HepG2 (cell line): ENCODE results near the gene TRPC4AP. TPM values are rescaled to one million over a fixed set of nuclear protein-coding genes. Genes with fewer than 3 reads are reported as not detected.

Experiments used
- AGO2 ChIP-seq: fragments of 200-400 bp; formaldehyde crosslinking; optimal IDR thresholded peaks from 2 replicates; pipeline ENCODE3; 2017; ENCODE audit warnings: mild to moderate bottlenecking, low read depth, low read length, moderate library complexity
- MYC ChIP-seq: sonication (generic); formaldehyde crosslinking; IDR thresholded peaks from 2 replicates; pipeline ENCODE4 v1.9.0; 2021; ENCODE audit warnings: missing genetic modification reagents, borderline replicate concordance
- NR2C2 ChIP-seq: sonication (generic); formaldehyde crosslinking; IDR thresholded peaks from 2 replicates; pipeline ENCODE4 v1.4.0; 2020; ENCODE audit warnings: missing genetic modification reagents, mild to moderate bottlenecking, moderate library complexity, borderline replicate concordance
- NR2F1 ChIP-seq, 2 experiments: fragments of 450-650 bp in 1 of 2; formaldehyde crosslinking in 1 of 2; IDR thresholded peaks; 2 replicates each; pipeline versions ENCODE4 v1.5.0 to v1.6.1; 2016 to 2020; ENCODE audit warnings: mild to moderate bottlenecking in 1 of 2, missing compliant biosample characterization in 1 of 2, missing genetic modification reagents in 1 of 2, moderate library complexity in 1 of 2
- RXRB ChIP-seq: IDR thresholded peaks from 2 replicates; pipeline ENCODE4 v1.6.1; 2016; ENCODE audit warnings: borderline replicate concordance, missing genetic modification reagents, missing compliant biosample characterization
- SALL2 ChIP-seq: sonication (generic); formaldehyde crosslinking; IDR thresholded peaks from 2 replicates; pipeline ENCODE4 v1.8.1; 2023; ENCODE audit warnings: mild to moderate bottlenecking, missing genetic modification reagents, inconsistent platforms
- TCF7 ChIP-seq: sonication (generic); IDR thresholded peaks from 2 replicates; pipeline ENCODE4 v1.6.1; 2016; ENCODE audit warnings: antibody characterized with exemption, low read depth
- ZBTB26 ChIP-seq: IDR thresholded peaks from 2 replicates; pipeline ENCODE4 v1.6.1; 2016; ENCODE audit warnings: missing compliant biosample characterization, missing genetic modification reagents, borderline replicate concordance
- ZNF225 ChIP-seq: sonication (generic); formaldehyde crosslinking; IDR thresholded peaks from 2 replicates; pipeline ENCODE4 v1.4.0; 2020; ENCODE audit warnings: mild to moderate bottlenecking, missing genetic modification reagents
- polyA plus RNA-seq, 8 experiments: library from polyadenylated mRNA; depleted of rRNA in 3 of 8; stranded (reverse) in 7 of 8; unstranded in 1 of 8; fragments of >200 nt; fragmentation: Illumina TruSeq in 4 of 8; extraction: Trizol in 4 of 8; gene quantifications; 2 replicates each; pipeline versions ENCODE4 v1.2.1 to v1.2.3, GENCODE V29; 2011 to 2016; ENCODE audit warnings: low read depth in 4 of 8, missing spikeins in 1 of 8, mixed read lengths in 1 of 8; ENCODE audit not compliant: insufficient read depth in 1 of 8
- total RNA-seq, 5 experiments: library from RNA; depleted of rRNA; stranded (reverse); fragments of >200 nt; fragmentation: Illumina TruSeq; extraction: Trizol; gene quantifications; 2 replicates each; pipeline ENCODE4 v1.2.3, GENCODE V29; 2016; ENCODE audit warnings: low read depth in 1 of 5

TRPC4AP gene
- total and polyA plus RNA-seq, 2 of the 13 experiments (the other 11 are each of a cell fraction or from before 2014, with no cell fraction given), result 136 to 137 TPM

- TF ChIP-seq NR2C2 (CRISPR knock-in tag) (peak; percentile 65; the same call in 1 of the 2 replicates), MYC (CRISPR knock-in tag) (peak; percentile 5; the same call in 1 of the 2 replicates), NR2F1 (CRISPR knock-in tag; IDR thresholded peaks at IDR 0.05) (0 out of 4 replicates have a peak, but pooled peaks of 1 of the 2 experiments have one; percentile 27), TCF7 (no peak), ZBTB26 (CRISPR knock-in tag) (0 out of 2 replicates have a peak, but pooled peaks have one; percentile 17), AGO2 (peak; percentile 75), SALL2 (CRISPR knock-in tag) (peak; percentile 47; the same call in 1 of the 2 replicates), ZNF225 (no peak), RXRB (0 out of 2 replicates have a peak, but pooled peaks have one; percentile 41)
Measured at GRCh38 chr20:34987288-34988190, 105.1 kb downstream of the TRPC4AP start (continued).
